Retina (tissue), 1 donor: ENCODE results near the gene VSIR.

Experiments
- DNase-seq: peaks from one replicate; pipeline ENCODE4 v3.0.0-alpha.2; 2016

The VSIR gene

DNA sequence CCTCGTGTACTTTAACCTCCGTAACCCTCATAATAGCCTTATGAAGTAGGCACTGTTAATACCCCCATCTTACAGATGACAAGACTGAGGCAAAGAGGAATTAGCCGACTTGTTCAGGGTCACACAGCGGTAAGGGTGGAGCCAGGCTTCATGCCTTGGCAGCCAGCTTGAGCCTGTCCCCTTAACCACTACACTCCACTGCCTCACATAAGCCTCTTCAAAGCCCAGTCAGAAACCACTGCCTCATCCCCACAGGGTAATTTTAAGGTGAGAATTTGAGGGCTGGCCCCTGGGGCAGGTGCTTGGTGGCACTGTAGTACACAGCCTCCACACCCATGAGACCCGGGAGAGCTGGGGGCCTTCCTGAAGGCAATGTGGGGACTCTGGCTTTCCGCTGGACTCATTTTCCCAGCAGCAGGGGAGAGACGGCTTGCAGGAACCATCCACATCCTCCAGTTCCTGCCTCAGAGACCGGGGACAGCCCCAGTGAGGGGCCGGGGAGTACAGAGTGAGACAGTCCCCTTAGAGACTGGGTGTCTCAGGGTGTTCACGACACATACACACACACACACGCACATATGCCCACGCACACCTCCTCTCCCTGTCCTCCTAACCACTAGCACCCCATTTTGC is 46.1 kb downstream of the VSIR start:
- DNase-seq, result no peak

DNA sequence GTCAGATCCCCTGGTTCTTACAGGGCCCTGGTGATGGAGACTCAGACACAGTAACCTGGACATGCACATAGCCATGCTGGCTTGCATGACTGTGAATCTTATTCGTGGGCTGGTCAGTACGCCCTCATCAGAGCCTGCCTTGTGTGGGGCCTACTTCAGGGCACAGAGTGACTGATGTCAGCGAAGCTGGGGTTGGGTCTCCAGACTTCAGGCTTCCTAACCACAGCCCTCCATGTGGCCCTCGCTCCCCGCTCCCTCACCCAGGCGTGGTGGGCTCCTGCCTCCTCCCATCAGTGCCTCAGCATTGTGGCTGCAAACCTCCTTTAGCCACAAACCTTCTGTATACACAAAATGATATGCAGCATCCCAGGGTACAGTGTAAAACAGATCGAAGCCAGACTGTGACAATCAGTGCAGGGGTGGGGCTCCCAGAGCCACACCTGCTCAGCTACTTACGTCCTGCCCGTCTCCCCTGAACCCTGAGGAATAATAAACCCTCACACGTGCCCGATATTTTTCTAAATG is 46.7 kb downstream of the VSIR start:
- DNase-seq, result no peak

DNA sequence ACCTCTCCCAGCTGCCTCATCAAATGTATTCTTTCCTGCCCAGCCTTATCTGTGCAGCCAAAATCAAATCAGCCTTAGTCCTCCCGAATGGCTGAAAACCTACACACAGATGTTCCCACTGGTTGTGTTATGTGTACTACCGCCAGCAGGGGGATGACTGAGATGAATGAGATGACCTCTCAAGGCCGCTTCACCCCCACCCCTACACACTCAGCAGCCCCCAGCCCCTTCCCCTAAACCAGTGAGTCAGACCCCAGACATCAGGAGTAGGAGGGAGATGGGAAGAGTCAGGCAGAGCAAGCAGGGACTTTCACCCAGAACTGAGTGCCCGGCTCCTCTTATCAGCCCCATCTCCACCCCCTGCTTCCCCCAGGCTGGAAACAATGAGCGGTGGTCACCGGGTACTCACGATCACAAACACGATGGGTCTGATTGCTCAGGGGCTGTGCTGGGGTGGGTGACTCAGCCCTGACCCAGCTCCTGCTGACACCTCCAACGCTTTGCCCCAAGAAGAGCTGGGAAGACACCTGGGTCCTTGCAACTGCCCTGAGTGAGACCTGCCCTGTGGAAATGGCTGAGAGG is 47.2 kb downstream of the VSIR start:
- no peak for DNase-seq

DNA sequence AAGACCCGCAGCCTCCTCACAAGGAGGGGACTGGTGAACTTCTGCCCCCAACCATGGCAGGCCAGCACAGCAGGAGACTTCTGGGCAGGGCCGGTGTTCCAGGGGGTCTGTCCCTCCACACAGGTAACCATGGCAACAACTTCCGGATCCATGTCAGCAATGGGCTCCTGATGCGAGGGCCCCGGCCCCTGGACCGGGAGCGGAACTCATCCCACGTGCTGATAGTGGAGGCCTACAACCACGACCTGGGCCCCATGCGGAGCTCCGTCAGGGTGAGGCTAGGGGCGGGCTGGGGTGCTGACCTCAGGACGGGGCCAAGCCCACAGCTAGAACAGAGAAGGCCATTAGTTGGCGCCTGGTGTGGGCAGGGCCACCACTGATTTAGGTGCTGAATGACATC is 48.1 kb downstream of the VSIR start:
- DNase-seq, result no peak

DNA sequence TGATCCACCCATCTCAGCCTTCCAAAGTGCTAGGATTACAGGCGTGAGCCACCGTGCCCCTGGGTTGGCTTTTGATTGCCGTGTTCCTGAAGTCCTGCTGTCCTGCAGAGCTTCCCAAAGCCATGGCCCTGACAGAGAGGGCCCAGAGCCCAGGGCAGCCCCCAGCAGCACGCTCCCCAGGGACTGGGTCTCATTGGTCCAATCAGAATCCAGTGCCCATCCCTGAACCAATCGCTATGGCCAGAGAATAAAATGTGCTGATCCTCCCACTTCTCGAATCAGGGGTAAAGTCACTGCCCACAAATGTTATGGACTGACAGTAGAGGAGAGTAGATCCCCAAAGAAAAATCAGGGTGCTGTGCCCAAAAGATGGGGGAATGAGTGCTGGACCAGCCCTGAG is 48.8 kb downstream of the VSIR start:
- no peak for DNase-seq

DNA sequence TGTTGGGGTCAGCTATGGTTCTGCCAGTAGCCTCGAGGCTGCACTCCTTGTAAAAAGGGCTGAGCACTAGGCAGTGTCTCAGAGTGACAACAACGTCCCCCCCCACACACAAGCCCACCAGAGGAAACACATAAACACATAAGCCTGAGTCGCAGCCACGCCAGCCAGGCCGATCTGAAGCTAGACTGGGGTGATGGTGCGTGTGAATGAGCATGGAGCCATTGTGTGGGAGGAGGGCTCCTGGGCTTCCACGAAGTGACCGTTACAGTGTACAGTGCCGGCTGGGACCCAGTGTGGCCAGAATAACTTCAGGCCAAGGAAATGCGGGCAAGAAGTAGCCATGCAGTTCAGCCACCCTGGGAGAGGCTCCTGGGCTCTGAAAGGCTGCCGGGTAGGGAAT is 50.0 kb downstream of the VSIR start:
- DNase-seq, result no peak

DNA sequence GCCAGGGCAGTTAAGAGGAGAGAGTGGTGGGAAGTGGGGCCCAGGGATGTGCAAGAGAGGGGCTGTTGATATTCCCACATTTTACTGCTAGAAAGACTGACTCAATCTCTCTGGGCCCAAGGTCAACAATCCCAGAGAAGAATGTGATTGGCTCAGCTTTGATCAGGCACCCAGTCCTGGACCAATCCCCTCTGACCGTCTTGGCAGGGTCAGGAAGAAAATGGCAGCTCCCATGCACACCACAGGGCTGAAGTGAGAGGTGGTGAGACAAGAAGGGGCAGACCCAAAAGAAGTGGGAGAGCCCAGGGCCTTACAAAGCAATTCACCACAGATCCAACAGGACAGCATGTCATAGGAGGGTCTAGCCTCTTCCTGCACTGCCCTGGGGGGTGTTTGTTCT is 50.5 kb downstream of the VSIR start:
- DNase-seq, result no peak

DNA sequence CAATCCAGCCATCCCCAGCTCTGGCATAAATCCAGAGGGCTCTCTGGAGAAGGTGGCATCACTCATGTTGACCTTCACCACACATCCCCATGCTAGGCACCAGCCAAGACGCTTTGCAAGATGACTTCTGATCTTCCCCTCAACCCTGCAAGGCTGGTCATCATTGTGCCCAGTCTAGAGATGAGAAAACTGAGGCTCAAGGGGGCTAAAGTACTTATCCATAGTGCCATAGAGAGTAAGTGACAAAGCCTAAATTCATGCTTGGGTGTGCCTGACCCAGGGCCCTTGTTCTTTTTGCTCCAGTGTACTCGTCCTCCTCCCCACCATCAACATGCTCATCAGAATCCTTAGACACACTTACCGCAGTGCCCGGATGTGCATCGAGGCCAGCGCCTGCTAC is 52.0 kb downstream of the VSIR start:
- no peak for DNase-seq

DNA sequence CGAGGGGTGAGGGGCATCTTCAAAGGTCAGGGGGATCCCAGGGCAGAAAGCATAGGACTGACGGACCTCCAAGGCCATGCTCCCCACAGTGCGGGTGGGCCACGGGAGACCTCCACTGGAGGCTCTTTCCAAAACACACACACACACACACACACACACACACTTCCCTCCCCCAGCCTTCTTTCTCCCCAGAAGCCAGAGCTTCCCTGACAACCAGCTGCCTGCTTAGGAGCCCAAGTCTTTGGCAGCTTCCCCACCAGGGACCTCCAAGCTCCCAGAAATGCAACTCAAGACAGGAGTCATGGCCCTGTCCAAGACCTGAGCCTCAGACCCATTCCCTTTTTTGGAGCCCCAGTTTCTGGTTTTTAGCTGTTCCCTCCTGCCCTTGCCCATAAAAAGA is 53.0 kb downstream of the VSIR start:
- no peak for DNase-seq

DNA sequence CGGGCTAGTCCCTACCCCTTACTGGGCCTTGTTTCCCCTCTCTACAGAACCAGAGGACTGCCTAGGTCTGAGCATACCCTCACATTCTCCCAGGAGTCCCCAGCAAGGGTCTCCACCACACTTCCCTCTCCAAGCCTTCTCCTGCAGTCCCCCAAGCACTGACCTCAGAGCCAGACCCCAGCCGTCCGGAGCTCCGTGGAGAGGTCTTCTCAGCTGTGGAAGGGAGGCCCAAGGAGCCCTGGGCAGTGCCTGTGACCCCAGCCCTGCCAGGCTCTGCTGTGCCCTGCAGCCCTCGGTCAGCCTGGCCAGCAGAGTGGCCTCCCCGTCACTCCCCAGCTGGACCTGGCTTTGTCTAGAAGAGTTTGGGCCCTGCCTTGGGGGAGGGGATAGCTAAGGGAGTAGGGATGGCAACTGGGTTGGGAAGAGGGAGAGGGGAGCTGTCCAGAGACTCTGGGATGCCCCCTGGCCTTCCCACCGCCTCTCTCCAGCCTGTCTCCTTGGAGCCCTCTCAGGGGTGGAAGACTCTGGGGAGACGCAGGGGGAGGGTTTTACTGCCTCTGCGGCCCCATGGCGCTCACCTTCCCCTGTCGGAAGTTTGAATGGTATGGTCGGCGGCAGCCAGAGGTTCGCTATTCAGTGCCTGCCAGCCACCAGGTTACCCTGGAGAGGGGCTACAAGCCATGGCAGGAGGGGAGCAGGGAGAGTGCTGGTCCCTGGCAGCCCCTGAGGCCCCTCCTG is 53.7 kb downstream of the VSIR start, which contains the start of gene C10orf105:
C10orf105 (minus strand) TSS at position 315 of the 738 bp plus-strand sequence. CDS start 3,441 bp downstream, outside the sequence.
- peak; percentile 61 for DNase-seq

DNA sequence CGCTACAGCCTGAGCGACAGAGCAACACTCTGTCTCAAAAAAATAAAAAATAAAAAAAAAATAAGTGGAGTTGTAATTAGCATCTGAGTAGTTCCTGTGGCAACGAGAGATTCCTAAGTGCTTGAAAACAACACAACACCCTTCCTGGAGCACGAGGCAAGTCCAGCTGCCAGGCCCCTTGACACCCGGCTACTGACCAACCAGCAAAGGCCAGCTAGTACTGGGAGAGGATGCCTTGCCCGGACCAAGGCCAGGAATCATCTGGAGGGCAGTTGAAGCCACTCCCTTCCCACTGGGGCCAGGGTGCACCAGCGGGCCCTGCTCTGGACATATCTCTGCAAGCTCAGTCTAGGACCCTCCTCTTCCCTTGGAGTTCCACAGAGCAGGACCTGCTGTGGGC is 54.3 kb downstream of the VSIR start:
- no peak for DNase-seq

DNA sequence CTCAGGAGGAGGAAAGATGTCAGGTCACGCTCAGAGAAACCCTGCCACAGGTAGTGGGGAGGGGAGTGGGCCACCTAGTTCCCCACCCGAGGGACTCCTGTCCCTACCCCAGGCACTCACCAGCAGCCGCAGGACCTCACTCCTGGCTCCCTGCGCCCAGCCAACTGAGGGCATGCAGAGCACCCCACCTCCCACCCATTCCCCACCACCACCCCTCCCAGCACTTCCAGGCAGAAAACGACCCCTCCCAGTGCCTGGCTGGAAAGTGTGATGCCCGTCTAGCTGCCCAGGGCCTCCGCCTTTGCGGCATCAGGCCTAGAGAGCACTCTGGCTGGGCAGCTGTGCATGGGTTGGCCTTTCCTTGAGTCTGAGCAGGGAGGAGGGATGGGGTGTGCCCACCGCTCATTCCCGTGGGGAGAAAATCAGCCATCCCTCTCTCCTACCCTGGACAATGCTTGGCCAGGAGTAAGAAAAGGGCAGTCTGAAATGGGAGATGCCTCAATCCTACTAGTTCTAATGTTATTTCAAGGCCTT is 55.1 kb downstream of the VSIR start:
- no peak for DNase-seq

DNA sequence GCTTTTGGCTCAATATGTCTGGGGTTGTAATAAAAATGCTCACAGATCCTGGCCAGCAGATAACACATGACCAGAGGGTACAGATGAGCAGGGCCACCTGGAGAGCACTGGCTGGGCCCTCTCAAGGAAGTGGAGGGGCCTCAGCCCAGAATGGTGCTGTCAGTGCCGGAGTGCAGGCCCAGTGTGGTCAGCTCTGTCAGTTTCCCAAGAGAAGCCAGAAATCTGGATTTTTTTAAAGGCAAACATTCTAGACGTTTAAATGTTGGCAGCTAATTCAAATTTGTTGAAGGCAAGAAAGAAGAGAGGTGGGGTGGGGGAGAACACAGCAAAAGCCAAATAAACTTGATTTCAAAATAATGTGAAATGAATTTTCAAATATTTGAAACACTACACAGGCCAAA is 55.8 kb downstream of the VSIR start:
- no peak for DNase-seq

DNA sequence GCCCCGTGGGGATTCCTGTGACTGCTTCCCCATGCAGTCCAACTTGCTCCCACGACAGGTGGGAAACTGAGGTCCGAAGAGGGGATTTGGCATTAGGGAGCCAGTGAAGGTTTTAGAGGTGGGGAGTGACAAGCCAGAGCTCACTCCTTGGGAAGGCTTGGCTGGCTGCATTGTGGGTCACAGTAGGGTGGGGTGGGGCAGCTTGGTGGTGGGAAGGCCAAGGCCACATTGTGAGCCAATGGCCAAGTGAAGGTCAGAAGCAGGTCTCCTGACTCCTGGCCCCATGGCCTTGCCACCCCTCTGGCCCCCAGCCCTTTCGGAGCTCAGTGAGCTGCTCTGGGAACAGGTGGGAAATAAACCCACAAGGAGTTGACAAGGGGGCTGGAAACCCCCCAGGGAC is 56.3 kb downstream of the VSIR start:
- DNase-seq, result no peak

DNA sequence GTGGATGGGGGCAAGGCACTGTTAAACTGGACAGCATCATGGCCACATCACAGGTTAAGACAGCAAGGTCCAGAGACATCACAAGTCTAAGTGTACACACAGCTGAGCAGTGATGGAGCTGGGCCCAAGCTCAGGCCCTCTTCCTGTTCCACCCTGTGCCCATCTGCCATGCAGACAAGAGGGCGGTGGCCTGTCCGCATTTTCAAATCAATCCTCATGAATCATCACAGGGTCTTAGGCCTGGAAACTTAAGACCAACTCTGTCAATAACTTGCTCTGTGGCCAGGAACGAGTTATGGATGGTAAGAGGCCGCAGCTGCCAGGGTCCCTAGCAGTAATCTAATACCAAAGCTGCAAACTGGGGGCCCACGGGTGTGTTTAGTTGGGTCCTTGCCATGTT is 56.9 kb downstream of the VSIR start:
- no peak for DNase-seq

DNA sequence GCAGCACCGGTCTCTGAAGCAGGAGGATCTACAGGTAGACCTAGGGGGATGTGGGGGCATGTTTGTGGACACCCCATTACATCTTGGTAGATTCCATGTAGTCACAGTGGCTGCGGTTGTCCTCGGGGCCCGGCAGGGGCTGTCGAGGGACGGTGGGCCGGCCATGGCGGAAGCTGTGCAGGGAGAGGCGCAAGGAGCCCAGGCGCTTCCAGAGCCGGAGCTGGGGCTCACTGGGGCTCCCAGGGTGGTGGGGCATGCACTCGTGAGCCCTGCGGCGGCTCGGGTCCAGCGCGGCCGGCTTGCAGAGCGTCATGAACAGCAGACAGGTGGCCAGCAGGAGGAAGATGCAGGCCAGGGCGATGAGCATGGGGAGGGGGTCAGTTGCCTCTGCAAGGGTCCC is 57.5 kb downstream of the VSIR start:
- DNase-seq, result no peak

DNA sequence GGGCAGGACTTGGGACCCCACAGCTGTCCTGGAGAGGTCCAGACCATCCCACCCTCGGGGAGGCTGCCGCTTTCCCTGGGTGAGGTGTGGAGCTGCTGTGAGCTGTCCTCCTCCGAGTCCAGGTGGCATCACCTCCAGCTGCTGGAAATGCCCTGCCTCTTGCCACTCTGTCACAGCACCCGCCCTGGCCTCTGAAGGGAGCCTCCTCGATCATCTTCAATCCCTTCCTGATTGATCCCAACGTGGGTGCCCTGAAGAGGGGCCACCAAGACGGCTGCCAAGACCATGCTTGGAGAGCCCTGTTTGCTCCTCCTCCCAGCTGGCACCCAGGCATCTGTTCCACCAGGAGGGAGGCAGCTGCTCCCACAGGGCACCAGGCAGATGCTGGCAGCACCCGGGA is 58.3 kb downstream of the VSIR start:
- no peak for DNase-seq

DNA sequence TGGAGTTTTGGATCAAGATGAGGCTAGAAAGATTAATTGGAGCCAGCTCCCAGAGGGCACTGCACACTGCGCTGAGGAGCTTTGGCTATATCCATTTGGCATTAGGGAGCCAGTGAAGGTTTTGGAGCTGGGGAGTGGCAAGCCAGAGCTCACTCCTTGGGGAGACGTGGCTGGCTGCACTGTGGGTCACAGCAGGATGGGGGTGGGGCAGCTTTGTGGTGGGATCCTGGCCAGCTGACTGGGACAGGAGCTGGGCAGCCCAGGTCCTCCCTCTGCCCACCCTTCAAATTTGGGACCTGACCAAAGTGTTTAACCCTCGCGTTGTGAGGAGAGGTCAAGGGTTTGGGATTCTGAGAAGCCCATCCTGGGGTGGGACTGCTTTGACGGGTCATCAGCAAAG is 58.7 kb downstream of the VSIR start:
- no peak for DNase-seq

DNA sequence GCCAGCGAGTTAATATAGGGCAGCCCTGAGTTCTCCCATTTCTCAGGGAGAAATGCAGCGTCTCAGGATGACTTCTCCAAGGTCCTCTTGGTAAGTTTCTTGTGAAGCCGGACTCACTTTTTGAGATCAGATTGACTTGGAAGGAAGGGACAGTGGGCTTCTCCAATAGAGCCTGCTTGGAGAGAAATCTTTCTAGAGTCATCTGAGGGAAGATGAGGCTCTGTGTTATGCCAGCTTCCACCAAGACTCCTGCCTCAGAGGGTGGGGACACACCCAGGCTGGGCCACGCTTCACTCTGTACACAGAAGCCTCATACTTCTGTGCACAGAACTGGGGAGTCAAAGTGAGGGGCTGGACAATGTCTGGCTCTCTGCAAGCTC is 59.3 kb downstream of the VSIR start:
- DNase-seq, result no peak

DNA sequence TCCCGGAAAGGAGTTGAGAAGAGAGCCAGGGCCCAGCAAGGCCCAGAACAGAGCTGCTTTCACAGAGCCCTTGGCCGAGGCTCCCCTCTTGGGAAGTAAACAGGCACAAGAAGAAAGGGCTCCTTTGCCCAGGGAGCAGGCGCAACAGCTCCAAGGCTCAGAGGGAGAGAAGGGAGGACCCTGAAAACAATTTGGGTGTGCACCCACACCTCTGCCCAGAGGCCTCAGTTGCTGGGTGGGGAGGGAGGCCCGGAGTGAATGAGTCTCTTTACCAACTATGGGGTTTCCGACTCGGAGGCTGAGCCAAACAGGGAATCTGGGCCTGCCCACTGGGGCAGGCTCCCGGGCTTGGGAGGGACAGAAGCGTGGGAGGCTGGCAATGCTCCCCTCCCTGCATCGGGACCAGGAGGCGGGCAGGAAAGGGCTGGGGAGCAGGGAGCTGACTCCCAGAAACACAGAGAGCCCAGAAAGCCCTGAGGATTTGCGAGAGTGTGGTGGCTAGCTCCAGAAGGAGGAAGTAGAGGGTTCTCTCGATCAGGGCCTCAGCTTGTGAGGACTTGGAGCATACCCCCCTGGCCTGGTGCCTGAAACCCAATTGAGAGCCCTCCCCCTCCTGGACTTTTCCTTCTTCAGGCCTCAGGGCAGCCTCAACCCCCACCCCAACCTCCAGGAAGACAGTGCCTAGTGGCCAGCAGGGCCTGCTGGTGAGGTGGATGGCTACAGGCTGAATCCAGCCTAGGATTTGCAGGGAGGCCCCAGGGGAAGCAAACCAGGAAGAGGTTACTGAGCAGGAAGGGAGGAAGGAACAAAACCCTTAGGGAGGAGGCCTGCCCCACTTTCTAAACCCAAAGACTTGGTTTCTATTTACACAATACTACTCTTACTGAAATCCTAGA is 59.9 kb downstream of the VSIR start:
- DNase-seq, result no peak

DNA sequence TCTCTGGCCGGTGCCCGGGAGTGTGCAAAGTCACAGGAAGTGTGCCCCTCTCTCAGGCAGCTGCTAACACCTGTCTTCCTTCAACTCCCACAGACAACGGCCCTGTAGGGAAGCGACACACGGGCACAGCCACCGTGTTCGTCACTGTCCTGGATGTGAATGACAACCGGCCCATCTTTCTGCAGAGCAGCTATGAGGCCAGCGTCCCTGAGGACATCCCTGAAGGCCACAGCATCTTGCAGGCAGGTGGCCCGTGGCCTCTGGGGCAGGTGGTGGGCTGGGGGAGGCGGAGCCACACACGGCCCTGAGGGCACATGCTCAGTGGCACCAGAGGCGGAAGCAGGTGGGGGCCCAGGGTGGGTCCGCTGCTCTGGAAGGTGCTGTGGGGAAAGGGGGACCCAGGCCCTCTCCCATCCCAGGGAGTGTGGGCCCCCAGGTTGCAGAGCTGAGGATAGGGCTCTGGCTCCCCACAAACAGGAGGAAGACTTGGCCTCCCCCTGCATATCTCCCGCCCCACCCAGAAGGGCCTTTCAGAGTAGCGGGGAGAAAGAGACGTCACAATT is 60.7 kb downstream of the VSIR start:
- DNase-seq, result no peak

DNA sequence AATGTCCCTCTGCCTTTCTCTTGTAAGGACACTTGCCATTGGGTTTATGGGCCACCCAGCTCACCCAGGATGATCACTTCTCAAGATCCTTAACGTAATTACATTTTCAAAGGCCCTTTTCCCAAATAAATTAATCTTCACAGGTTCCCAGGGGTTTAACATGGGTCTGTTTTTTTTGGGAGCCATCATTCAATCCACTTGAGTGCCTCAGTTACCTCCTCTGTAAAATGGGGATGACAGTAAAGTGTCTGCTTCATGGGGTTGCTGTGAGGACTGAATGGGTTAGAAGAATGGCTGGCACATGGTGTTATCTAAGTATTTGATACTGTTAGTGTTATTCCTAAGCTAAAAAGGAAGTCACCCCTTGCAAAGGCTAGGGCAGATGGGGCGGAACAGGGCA is 61.1 kb downstream of the VSIR start:
- DNase-seq, result no peak
